Uterus (tissue), 2 donors: ENCODE data around the gene ABRAXAS1.

Experiments
- CTCF ChIP-seq, 4 experiments: fragments of 200-600 bp in 2 of 4; fragments of 450-650 bp in 2 of 4; sonication (generic) in 2 of 4; IDR thresholded peaks; one replicate each; pipeline ENCODE4 v1.5.1; 2016 to 2019; ENCODE audit warnings: antibody characterized with exemption in 4 of 4, mild to moderate bottlenecking in 2 of 4, moderate library complexity in 1 of 4
- POLR2A ChIP-seq, 2 donors: fragments of 450-650 bp; IDR thresholded peaks; one replicate each; pipeline ENCODE4 v1.6.1; 2016; ENCODE audit warnings: antibody characterized with exemption in 2 of 2, mild to moderate bottlenecking in 1 of 2, moderate library complexity in 1 of 2

- TF ChIP-seq POLR2A (IDR thresholded peaks at IDR 0.05) (peak; percentile 94 to 97), CTCF (IDR thresholded peaks at IDR 0.05) (peak in 1 of 4 experiments; percentile 10)
Observed at GRCh38 chr4:83484500-83485461, at the start of gene ABRAXAS1.
